SK-N-SH treated with all-trans-retinoic acid at 6 μM for 48 hours (cell line): ENCODE measurements around the gene FOXN4.

Experiments used
- ARNTL ChIP-seq: fragments of 450-650 bp; formaldehyde crosslinking; IDR thresholded peaks from 2 replicates; pipeline ENCODE4 v1.5.0; 2020; ENCODE audit warnings: low read depth, mild to moderate bottlenecking, moderate library complexity, borderline replicate concordance
- BACH2 ChIP-seq: fragments of 250-450 bp; sonication (Bioruptor Pico); IDR thresholded peaks from 2 replicates; pipeline ENCODE4 v1.9.0; 2021; ENCODE audit warnings: mild to moderate bottlenecking, borderline replicate concordance
- GLIS3 ChIP-seq: fragments of 250-450 bp; sonication (Bioruptor Pico); IDR thresholded peaks from 2 replicates; pipeline ENCODE4 v1.5.0; 2020; ENCODE audit warnings: mild to moderate bottlenecking, moderate library complexity
- ISL1 ChIP-seq: fragments of 250-450 bp; sonication (Bioruptor Pico); IDR thresholded peaks from 2 replicates; pipeline ENCODE4 v2.1.2; 2022; ENCODE audit warnings: mild to moderate bottlenecking, moderate library complexity
- PATZ1 ChIP-seq: fragments of 250-450 bp; sonication (Bioruptor Pico); IDR thresholded peaks from 2 replicates; pipeline ENCODE4 v1.8.0; 2020; ENCODE audit warnings: mild to moderate bottlenecking, moderate library complexity, borderline replicate concordance
- RARB ChIP-seq: fragments of 250-450 bp; sonication (Bioruptor Pico); IDR thresholded peaks from 2 replicates; pipeline ENCODE4 v1.8.0; 2021; ENCODE audit warnings: mild to moderate bottlenecking, moderate library complexity
- SNAI2 ChIP-seq: fragments of 250-450 bp; sonication (Bioruptor Pico); IDR thresholded peaks from 2 replicates; pipeline ENCODE4 v1.5.0; 2020; ENCODE audit warnings: mild to moderate bottlenecking, moderate library complexity
- ZC3H10 ChIP-seq: fragments of 250-450 bp; sonication (Bioruptor Pico); IDR thresholded peaks from 2 replicates; pipeline ENCODE4 v1.5.1; 2021; ENCODE audit warnings: mild to moderate bottlenecking, moderate library complexity
- ZFP3 ChIP-seq: fragments of 250-450 bp; sonication (Bioruptor Pico); IDR thresholded peaks from 2 replicates; pipeline ENCODE4 v1.5.0; 2020; ENCODE audit warnings: mild to moderate bottlenecking, moderate library complexity

DNA sequence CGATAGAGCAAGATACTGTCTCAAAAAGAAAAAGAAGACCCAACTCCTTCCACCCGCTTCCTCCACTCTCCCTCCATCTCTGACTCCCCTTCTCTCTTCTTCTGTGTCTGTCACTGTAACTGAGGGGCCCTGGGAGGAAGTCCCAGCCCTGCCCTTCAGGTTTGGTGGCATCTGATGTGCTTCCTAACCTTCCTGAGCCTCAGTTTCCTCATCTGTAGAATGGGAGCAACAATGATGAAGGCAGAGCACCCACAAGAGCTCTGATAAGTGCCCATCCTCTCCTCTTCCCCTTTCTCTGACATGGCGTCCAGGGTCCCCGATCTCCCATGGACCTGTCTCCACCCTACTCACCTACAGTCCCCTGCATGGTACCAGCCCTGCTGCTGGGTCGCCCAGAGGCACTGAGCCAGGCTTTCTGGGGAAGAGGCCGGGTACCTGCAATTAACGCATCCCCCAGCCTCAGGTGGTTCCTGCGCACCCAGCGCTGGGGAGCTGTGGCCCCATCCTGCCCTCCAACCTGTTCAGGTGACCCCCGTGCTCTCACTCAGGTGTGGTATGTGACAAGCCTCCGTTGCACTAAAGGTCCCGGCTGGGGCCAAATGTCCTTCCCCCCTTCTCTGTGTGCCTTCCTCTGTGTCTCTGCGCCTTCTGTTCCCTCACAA, 13.2 kb downstream of the FOXN4 start:
- TF ChIP-seq ZFP3 (CRISPR knock-in tag) (no peak), PATZ1 (CRISPR knock-in tag) (no peak), ARNTL (CRISPR knock-in tag) (no peak), RARB (CRISPR knock-in tag) (no peak), BACH2 (no peak), SNAI2 (no peak), ISL1 (CRISPR knock-in tag) (no peak), GLIS3 (no peak), ZC3H10 (no peak)
